ENCODE measurements around the gene USH2A.

USH2A gene

GRCh38 chr1:216422821-216423520 lies at the start of gene USH2A:
TSS of gene USH2A (minus strand) at chr1:216423448. CDS start at chr1:216422336, 1,112 bp downstream.
- TF ChIP-seq POLR2A (IDR thresholded peaks at IDR 0.05; ENCODE audit: low read length), result no peak
- no peak for TF ChIP-seq GATA1 (IDR thresholded peaks at IDR 0.05; ENCODE audit: low read depth, low read length)
- no peak for DNase-seq

- DNase-seq, result no peak
These were observed 43.0 kb upstream of the USH2A start for GRCh38 chr1:216466162-216466801.

GRCh38 chr1:216464489-216464888 lies 41.2 kb upstream of the USH2A start:
- TF ChIP-seq GATA1 (IDR thresholded peaks at IDR 0.05; ENCODE audit: low read depth, low read length), result no peak
- no peak for TF ChIP-seq POLR2A (IDR thresholded peaks at IDR 0.05; ENCODE audit: low read length)
- no peak for DNase-seq

More at GRCh38 chr1:216466162-216466801, 43.0 kb upstream of the USH2A start:
- TF ChIP-seq GATA1 (IDR thresholded peaks at IDR 0.05; ENCODE audit: low read depth, low read length) (no peak), POLR2A (IDR thresholded peaks at IDR 0.05; ENCODE audit: low read length) (no peak)

DNA sequence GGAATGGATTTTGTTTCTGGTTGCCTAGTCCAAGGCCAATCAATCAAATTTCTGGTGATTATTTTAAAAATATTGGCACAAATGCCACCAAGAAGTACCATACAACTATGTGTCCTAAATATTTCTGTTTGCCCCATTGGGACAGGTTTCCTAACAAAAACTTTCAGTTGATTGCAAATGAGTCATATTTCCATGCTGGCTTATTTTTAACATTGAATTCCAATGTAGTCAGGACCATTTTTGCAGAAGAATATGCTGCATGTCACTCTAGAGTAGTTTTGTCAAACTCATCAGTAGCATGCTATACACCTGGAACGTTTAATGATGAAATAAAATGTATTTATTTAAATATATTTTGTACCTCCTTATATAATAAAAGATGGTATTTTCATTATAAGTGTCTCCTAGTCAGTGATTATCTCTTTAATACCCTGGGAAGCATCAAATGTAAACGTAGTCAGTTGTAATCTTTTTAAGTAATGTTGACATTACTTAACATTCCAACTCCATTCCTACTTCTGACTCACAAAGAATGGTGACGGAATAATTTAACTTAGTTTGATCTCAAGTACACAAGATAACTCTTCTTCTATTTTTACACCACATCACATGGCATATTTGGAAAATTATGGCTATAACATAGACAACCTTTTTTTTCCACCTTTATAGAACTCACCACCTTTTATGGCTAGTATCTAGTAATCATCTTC lies 39.0 kb upstream of the USH2A start:
- TF ChIP-seq GATA1 (IDR thresholded peaks at IDR 0.05; ENCODE audit: low read depth, low read length), result no peak
- no peak for TF ChIP-seq POLR2A (IDR thresholded peaks at IDR 0.05; ENCODE audit: low read length)
- no peak for DNase-seq

DNA sequence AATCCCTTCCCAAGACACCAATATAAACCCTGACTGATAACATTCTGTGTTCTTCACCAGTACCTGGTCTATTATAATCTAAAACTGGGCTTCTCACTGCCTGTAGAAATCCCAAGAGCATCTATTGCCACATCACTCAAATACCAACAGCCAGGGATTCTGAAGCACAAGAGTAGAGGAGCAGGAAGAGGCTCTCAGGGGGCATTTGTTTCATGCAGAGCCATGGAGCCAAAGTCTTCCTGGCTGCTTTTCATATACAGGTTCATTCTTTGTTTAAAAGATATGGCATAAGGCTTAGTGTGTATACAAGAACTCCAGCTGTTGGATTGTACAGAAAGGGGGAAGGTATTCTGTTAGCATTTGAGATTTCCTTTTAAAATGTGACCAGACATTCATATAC lies 38.2 kb upstream of the USH2A start:
- DNase-seq, result no peak
- TF ChIP-seq POLR2A (IDR thresholded peaks at IDR 0.05; ENCODE audit: low read length) (no peak), GATA1 (IDR thresholded peaks at IDR 0.05; ENCODE audit: low read depth, low read length) (no peak)

GRCh38 chr1:216459651-216460207 lies 36.5 kb upstream of the USH2A start:
- DNase-seq, result no peak
- TF ChIP-seq POLR2A (IDR thresholded peaks at IDR 0.05; ENCODE audit: low read length), result no peak

GRCh38 chr1:216458812-216459211 lies 35.6 kb upstream of the USH2A start:
- no peak for DNase-seq
- TF ChIP-seq POLR2A (IDR thresholded peaks at IDR 0.05; ENCODE audit: low read length), result no peak
- no peak for TF ChIP-seq GATA1 (IDR thresholded peaks at IDR 0.05; ENCODE audit: low read depth, low read length)

DNA sequence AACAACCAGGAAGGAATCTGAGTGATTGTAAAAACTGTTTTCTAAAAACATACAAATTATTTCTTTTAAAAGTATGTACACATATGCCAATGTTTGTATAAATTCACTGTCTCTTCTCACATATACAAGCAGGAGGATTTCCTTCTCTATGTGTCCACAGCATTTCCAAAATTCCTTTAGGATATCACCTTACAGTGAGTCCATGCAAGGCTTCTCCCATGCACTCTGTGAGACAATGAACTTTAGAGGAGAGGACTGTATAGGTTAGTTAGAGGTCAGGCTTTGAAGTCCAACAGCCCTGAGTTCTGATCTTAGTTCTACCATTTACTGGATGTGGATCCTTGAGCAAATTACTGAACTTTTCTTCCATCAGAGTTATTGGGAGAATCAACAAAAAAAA lies 34.1 kb upstream of the USH2A start:
- no peak for DNase-seq
- TF ChIP-seq POLR2A (IDR thresholded peaks at IDR 0.05; ENCODE audit: low read length) (no peak), GATA1 (IDR thresholded peaks at IDR 0.05; ENCODE audit: low read depth, low read length) (no peak)

GRCh38 chr1:216456682-216457081 lies 33.4 kb upstream of the USH2A start:
- TF ChIP-seq GATA1 (IDR thresholded peaks at IDR 0.05; ENCODE audit: low read depth, low read length), result no peak
- no peak for TF ChIP-seq POLR2A (IDR thresholded peaks at IDR 0.05; ENCODE audit: low read length)
- no peak for DNase-seq

GRCh38 chr1:216453777-216454176 lies 30.5 kb upstream of the USH2A start:
- TF ChIP-seq POLR2A (IDR thresholded peaks at IDR 0.05; ENCODE audit: low read length) (no peak), GATA1 (IDR thresholded peaks at IDR 0.05; ENCODE audit: low read depth, low read length) (no peak)
- no peak for DNase-seq

DNA sequence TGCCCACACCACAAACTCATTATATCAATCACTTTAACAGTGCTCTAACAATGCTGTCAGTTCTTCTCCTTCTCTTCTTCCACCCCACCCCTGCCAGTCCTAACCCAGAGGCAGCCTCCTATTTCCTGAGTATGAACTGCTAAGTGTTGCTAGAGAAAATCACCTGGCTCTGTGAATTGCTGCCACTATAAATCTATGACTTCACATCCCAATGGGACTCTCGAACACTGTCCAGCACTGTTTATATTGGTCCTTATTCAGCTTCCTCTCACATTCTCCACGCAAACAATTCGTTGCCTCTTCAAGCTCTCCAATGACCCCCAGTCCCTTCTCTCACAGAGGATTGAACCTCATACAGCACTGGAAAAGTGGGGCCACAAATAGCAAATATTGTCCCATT lies 27.0 kb upstream of the USH2A start:
- DNase-seq, result no peak
- TF ChIP-seq GATA1 (IDR thresholded peaks at IDR 0.05; ENCODE audit: low read depth, low read length), result no peak
- TF ChIP-seq POLR2A (IDR thresholded peaks at IDR 0.05; ENCODE audit: low read length), result no peak

DNA sequence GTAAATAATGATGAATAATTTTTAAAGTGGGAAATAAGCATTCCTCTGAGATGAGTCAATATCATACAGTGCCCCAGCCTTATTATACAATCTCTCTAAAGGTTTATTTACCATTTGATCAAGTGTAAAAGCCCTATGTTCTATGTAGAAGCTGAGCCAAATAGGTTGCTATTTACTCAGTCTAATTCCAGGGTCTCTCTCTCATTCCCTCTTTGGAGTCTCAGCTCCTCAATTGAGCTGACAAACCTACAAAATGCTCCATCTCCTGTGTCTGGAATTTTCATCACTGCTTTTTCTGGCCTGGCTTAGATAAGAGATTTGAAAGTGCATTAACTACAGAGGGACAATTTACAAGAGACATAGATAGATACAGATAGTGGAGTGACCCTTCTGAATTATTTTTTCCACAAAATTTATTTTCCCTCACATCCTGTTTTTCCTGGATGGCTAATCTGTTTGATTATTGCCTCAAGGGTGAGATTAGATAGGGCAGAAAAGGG lies 24.8 kb upstream of the USH2A start:
- TF ChIP-seq GATA1 (IDR thresholded peaks at IDR 0.05; ENCODE audit: low read depth, low read length) (no peak), POLR2A (IDR thresholded peaks at IDR 0.05; ENCODE audit: low read length) (no peak)
- no peak for DNase-seq

- no peak for DNase-seq
- TF ChIP-seq GATA1 (IDR thresholded peaks at IDR 0.05; ENCODE audit: low read depth, low read length) (no peak), POLR2A (IDR thresholded peaks at IDR 0.05; ENCODE audit: low read length) (no peak)
These were observed 14.4 kb upstream of the USH2A start for GRCh38 chr1:216437603-216438002.

- DNase-seq, result no peak
- TF ChIP-seq POLR2A (IDR thresholded peaks at IDR 0.05; ENCODE audit: low read length) (no peak), GATA1 (IDR thresholded peaks at IDR 0.05; ENCODE audit: low read depth, low read length) (no peak)
These were observed 11.0 kb upstream of the USH2A start for GRCh38 chr1:216434232-216434631.
